GM19455 (cell line): ENCODE results near the gene SLC35E2B.
"Not testable (repeated sequence)": the region's sequence is repeated elsewhere in the genome, so short reads cannot be mapped to it uniquely, and the experiment has no call there.

Experiments used
- ATAC-seq: cut with Tn5 transposase; IDR thresholded peaks from one replicate; pipeline ENCODE4 v1.9.1; 2021; ENCODE audit not compliant: unreplicated experiment

The SLC35E2B gene

DNA sequence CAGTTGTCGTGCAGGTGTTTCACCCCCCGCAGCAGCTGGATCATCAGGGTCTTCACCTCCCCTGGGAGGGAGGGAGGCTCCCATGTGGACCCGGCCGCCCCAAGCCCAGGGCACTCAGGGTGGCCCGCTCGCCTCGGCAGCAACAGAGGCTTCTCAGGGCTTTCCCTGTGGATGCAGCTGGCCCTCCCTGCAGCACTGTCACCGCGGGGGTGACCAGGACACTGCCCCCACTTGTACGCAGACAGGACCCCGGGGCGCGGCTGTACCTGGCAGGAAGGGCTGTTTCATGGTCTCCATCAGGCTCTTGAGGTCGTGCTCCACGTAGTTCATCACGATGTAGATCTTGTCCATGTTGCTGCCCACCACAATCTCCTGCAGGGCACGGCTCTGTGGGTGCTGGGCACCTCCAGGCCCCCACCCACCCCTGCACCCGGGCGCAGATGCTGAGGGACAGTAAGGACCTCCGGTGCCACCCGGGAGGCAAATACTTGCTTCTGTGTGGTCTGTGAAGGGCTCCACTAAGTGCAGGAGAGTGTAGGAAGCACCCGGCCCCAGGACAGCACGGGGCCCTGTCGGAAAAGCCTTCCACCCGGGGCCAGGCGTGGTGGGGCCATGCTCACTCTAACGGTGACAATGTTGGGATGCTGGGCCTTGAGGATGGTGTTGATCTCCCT, 11.8 kb upstream of the SLC35E2B start:
- ATAC-seq, result not testable (repeated sequence)

- ATAC-seq, result no peak
These were observed 11.2 kb upstream of the SLC35E2B start for GRCh38 chr1:1703796-1704195.

- not testable (repeated sequence) for ATAC-seq
These were observed 9.9 kb upstream of the SLC35E2B start for GRCh38 chr1:1702506-1702905.

GRCh38 chr1:1700557-1700956, 8.0 kb upstream of the SLC35E2B start:
- not testable (repeated sequence) for ATAC-seq

- ATAC-seq, result not testable (repeated sequence)
These were observed 7.5 kb upstream of the SLC35E2B start for GRCh38 chr1:1700067-1700466.

DNA sequence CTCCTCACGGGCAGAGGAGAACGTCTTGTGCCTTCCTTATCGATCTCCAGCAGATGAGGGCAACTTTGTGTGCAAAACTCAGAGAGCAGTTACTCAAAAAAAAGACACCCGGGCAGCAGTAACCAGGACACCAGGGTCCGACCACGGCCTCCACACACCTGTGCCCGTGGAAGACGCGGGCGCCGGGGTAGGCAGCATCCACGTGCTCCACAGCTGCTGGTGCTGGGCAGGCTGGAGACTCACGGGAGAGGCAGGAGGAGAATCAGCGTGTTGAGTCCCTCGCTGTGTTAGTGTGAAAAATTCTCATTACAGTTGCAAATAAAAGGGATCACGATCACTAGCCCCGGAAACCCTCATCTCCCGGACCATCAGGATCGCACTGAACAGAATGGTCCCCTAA, 6.5 kb upstream of the SLC35E2B start:
- not testable (repeated sequence) for ATAC-seq

DNA sequence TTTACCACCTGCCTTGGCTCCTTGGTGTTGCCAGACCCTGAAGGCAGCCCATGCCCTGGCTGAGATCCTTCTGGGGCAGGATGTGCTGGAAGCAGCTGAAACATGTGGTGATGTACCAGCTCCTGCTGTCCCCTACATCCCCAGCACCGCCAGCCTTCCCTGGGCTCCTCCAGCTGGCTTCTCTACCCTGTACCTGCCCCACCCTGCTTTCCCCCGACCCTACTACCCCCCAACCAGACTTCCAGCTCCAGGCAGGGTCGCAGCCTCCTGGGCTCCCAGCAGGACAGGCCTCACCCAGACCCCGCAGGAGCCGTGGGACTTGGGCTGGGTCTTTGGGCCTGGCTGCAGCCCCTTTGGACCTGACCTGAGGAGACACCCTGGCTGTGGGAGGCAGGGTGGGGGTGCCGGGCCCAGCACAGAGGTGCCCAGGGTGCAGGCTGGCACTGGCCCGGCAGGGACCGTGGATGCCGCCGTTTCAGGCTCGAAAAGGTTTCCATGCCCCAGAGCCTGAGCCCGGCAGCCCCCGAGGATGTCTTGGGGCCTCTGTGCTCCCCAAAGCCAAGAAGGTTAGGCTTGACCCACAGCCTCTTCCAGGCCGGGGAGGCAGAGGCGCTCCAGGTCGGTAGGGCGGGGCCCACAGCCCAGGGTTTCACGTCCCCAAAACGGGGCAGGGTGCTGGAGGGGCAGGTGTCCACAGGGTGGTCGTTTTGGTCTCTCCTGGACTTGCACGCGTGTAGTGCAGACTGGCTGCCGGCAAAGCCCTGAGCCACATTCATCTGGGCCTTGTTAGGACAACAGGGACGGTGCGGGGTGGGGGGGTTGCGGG, 5.0 kb upstream of the SLC35E2B start:
- ATAC-seq, result not testable (repeated sequence)

GRCh38 chr1:1696431-1697357, 4.1 kb upstream of the SLC35E2B start:
- not testable (repeated sequence) for ATAC-seq

- peak; percentile 38 for ATAC-seq
These were observed 276 bp downstream of the SLC35E2B start for GRCh38 chr1:1692324-1692713.

- not testable (repeated sequence) for ATAC-seq
These were observed 1.2 kb downstream of the SLC35E2B start for GRCh38 chr1:1691443-1691842.

DNA sequence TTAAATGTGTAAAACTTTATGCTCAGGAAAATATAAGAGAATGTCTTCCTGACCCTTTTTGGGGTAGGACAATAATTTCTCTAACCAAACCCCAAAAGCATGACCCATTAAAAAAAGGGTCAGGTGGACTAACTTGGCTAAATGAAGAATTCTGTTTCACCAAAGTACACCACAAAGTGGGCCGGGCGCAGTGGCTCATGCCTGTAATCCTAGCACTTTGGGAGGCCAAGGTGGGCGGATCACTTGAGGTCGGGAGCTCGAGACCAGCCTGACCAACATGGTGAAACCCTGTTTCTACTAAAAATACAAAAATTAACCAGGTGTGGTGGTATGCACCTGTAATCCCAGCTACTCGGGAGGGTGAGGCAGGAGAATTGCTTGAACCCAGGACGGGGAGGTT, 3.1 kb downstream of the SLC35E2B start:
- not testable (repeated sequence) for ATAC-seq

DNA sequence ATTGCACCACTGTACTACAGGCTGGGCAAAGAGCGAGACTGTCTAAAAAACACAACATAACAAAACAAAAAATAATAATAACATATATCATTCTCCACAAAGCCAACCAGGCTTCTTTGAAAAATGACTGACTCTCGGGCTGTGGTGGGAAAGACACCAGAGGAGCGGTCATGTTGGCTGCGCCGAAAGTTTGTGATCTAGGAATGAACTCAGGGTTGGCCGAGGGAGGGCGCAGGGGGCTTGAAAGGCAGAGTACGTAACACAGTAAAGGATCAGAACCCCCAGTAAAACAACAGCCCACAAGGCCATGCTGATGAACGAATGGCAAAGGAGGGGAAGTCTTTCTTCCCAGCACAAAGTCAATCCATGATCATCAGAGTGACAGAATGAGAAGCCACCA, 4.7 kb downstream of the SLC35E2B start:
- ATAC-seq, result no peak

- ATAC-seq, result no peak
These were observed 8.4 kb downstream of the SLC35E2B start for GRCh38 chr1:1684031-1684681.

- no peak for ATAC-seq
These were observed 9.3 kb downstream of the SLC35E2B start for GRCh38 chr1:1683104-1683905.

- no peak for ATAC-seq
These were observed 11.7 kb downstream of the SLC35E2B start for GRCh38 chr1:1680912-1681273.

DNA sequence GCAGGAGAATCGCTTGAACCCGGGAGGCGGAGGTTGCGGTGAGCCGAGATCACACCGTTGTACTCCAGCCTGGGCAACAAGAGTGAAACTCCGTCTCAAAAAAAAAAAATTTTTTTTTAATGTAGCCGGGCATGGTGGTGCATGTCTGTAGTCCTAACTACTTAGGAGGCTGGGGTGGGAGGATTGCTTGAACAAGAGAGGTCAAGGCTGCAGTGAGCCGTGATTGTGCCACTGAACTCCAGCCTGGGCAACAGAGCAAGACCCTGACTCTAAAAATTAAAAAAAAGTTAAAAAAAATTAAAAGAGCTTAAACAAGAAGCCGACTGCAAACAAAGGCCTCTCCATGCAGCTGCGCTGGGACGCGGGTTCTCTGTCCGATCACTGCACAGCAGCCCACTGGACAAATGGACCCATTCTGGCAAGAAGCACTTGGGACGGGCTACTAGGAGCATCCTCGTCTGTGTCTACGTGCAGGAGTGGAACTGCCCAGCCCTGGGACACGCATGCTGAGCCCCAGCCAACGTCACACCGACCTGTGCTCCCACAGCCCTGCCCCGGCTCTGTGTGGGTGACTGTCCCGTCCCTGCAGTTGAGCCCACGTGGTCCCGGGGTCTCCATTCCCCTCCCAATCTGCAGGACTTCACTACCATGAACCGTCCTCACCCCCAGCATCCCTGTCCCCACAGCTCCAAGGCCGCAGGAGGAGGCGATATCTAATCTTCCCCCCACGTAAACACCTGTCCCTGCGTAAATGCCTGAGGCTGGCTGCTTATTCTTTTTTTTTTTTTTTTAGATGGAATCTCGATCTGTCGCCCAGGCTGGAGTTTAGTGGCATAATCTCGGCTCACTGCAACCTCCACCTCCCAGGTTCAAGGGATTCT, 12.3 kb downstream of the SLC35E2B start:
- ATAC-seq, result no peak

DNA sequence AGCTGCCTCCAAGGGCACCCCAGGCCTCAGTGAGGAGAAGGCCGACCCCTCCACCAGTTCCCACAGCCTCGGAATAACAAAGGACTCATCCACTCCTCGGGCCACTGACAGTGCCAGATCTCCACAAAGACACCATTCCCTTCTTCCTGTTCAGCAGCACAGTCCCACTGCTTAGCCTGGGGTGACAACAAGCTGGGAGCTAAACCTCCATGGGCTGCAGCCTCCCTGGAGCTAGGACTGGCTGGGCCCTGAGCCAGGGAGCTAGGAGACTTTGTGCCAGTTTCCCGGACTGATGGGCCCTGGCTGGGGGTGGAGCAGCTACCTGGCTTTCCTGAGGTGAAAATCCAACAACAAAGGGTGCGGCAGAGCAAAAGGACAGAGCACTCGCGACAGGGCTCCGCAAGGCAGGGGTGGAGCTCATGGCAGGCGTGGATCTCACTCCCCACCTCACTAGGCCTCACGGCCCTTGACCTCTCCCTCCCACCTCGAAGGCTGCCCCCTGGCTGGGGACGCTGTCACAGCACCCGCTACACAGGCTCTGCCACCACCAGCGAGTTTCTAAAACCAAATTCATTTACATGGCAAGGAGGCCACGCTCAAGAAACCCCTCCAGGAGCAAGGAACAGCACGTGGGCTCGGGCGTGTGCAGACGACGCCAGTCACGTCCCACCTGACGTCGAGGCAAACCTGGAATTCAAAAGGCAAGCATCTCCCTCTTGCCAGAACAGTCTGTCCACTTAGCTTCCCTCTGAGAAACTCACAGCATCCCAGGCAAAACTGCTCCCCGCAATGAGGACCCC, 13.8 kb downstream of the SLC35E2B start:
- ATAC-seq, result no peak
